GM18861 (cell line): ENCODE results near the gene MAEA.

Source experiments
- ATAC-seq: cut with Tn5 transposase; IDR thresholded peaks from one replicate; pipeline ENCODE4 v1.9.1; 2021; ENCODE audit not compliant: unreplicated experiment

Gene MAEA

GRCh38 chr4:1298461-1298860 is 8.8 kb downstream of the MAEA start:
- ATAC-seq = no peak

- ATAC-seq = no peak
These were observed 9.7 kb downstream of the MAEA start for GRCh38 chr4:1299301-1299860.

- ATAC-seq = no peak
These were observed 11.1 kb downstream of the MAEA start for GRCh38 chr4:1300466-1301455.

GRCh38 chr4:1302159-1302558 is 12.5 kb downstream of the MAEA start:
- no peak for ATAC-seq

- no peak for ATAC-seq
These were observed 15.6 kb downstream of the MAEA start for GRCh38 chr4:1305261-1305711.

GRCh38 chr4:1305781-1306455 is 16.2 kb downstream of the MAEA start:
- ATAC-seq = no peak

- ATAC-seq = no peak
These were observed 18.5 kb downstream of the MAEA start for GRCh38 chr4:1307951-1308735.

GRCh38 chr4:1309261-1310010 is 19.7 kb downstream of the MAEA start:
- peak; percentile 78 for ATAC-seq

- no peak for ATAC-seq
These were observed 20.5 kb downstream of the MAEA start for GRCh38 chr4:1310031-1310795.

GRCh38 chr4:1310796-1311631 is 21.3 kb downstream of the MAEA start:
- no peak for ATAC-seq

GRCh38 chr4:1312821-1313640 is 23.3 kb downstream of the MAEA start:
- ATAC-seq = no peak

GRCh38 chr4:1315306-1315705 is 25.6 kb downstream of the MAEA start:
- ATAC-seq = no peak

GRCh38 chr4:1315836-1316536 is 26.3 kb downstream of the MAEA start:
- no peak for ATAC-seq

GRCh38 chr4:1316537-1317168 is 27.0 kb downstream of the MAEA start:
- ATAC-seq = no peak

- ATAC-seq = no peak
These were observed 27.7 kb downstream of the MAEA start for GRCh38 chr4:1317177-1318045.

- no peak for ATAC-seq
These were observed 28.3 kb downstream of the MAEA start for GRCh38 chr4:1318046-1318375.
